Measurements from ENCODE around the gene KLRC3. TPM values are rescaled to one million over a fixed set of nuclear protein-coding genes. Genes with fewer than 3 reads are reported as not detected.
"Not testable (repeated sequence)": the region's sequence is repeated elsewhere in the genome, so short reads cannot be mapped to it uniquely, and the experiment has no call there.

Gene KLRC3
- total RNA-seq = not detected in 2 replicates
- not detected for polyA plus RNA-seq (2012)

DNA sequence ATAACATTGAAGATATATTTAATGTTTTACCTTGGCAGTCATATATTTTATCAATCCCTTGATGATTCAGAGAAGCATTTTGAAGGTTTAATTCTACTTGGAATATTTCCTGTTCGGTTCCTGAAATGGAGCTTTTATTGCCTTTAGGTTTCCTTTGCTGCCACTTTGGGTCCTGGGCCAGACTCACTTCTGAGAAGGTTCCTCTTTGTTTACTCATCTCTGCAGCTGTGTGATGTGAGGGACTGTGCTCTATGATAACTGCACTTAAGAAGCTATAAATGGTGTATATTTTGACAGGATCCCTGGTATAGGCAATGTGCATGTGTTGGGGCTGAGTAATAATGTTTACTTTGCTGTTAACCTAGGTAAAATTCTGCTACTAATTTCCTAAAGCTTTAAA lies at the start of gene KLRC3:
Gene KLRC3, minus strand, starts transcription at position 262 of the 400 bp plus-strand sequence. Its CDS starts 45 bp downstream, at position 217.
- not testable (repeated sequence) for DNase-seq (ENCODE audit: low read depth)

DNA sequence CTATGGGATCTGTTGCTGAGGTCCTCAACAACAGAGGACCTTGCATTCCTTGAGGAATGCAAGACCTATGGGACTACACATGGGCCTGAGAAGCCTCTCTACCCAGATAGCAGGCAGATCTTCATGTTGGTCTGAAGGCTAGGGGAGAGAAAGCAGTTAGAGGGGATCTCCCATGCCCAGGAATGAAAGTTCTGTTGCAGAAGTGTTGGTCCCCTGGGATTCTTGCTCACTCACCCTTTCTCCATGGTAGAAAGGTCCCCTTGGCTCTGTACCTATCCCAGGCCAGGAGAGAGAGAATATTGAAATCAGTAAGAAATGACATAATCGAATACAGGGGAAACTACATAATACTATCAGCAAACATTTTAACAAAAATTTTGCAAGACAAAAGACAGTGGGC lies 49.3 kb upstream of the KLRC3 start:
- DNase-seq (ENCODE audit: low read depth) = no peak

DNA sequence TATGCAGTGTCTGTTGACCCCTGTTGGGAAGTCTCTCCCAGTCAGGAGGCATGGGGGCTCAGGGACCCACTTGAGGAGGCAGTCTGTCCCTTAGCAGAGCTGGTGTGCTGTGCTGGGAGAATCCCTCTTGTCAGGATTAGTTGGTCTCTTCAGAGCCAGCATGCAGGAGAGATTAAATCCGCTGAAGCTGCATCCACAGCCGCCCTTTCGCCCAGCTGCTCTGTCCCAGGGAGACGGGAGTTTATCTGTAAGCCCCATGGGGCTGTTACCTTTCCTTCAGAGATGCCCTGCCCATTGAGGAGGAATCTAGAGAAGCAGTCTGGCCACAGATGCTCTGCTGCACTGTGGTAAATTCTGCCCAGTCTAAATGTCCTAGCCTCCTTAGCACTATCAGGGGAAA lies 45.9 kb upstream of the KLRC3 start:
- no peak for DNase-seq (ENCODE audit: low read depth)

DNA sequence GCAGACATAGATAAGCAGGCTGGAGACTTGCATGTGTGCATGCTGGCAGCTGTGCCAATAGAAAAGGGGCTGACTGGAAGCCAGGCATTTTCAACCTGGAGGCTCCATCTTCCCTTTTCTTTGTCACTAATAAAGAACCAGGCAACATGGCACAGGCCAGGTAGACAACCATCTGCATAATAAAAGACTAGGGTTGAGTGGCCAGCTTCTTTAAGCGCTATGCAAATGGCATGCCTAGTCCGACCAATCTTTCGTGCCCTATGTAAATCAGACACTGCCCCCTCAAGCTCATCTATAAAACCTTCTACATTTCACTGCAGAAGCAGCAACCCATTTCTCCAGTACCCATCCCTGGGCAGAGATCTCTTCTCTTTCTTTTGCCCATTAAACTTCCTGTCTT lies 37.4 kb upstream of the KLRC3 start:
- no peak for DNase-seq (ENCODE audit: low read depth)

DNA sequence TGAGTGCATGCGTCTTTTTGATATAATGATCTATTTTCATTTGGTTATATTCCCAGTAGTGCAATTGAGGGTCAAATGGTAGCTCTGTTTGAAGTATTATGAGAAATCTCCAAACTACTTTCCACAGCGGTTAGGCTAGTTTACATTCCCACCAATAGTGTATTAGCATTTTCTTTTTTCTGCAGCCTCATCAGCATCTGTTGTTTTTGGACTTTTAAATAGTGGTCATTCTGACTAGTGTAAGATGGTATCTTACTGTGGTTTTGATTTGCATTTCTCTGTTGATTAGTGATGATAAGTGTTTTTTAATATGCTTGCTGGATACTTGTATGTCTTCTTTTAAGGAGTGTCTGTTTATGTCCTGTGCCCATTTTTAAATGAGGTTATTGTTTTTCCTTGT lies 36.5 kb upstream of the KLRC3 start:
- no peak for DNase-seq (ENCODE audit: low read depth)

DNA sequence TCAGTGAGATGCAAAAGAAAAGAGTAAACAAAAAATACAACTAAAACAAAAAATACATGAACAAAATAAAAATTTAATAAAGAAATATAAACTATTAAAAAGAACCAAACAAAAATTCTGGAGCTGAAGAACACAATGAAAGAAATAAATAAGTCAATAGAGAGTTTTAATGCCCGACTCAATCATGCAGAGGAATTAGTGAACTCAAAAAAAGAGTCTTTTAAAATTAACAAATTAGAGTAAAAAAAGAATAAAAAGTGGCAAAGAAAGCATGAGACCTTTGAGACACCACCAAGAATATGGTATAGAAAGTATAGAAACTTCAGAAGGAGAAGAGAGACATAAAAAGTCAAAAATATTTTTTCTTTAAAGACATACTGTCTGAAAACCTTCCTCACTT lies 35.4 kb upstream of the KLRC3 start:
- DNase-seq (ENCODE audit: low read depth) = no peak

DNA sequence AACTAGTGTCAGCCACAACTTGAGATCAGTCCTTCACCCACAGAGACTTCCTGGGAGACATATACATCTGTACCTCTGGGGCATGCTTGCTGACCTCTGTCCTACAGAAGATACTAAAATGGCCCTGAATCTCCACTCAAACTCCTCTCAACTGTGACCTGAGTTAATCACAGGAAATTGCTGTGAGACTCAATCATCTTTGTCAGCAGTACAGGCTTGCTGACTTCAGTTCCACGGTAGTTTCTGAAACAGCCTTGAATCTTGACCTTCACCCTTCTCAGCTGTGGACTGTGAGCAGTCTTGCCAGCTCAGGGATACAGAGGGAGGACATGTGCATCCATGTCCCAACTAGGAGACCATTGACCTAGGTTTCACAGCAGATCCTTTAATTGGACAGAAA lies 34.1 kb upstream of the KLRC3 start:
- no peak for DNase-seq (ENCODE audit: low read depth)

DNA sequence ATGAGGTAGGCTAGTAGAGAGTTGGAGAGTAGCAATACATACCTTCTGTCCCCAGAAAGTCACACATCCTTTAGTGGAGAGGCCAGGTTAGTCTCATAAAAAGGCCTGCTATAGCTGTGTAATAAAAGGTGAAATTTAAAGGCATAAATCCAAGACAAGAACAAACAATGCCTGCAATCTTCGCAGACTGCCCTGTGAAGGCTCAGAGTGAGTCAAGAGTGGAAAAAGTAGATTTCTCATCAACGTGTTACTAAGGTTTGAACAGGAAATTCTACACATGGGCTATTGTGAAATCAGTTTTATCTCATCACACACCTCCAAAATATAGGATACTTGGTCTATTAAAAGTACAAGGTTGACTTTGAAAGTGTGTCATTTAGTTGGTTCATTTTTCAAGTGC lies 32.8 kb upstream of the KLRC3 start, which contains the start of gene KLRC1:
Gene KLRC1, minus strand, starts transcription at position 222 of the 400 bp plus-strand sequence. CDS start 2,221 bp downstream, outside the sequence.
- no peak for DNase-seq (ENCODE audit: low read depth)

DNA sequence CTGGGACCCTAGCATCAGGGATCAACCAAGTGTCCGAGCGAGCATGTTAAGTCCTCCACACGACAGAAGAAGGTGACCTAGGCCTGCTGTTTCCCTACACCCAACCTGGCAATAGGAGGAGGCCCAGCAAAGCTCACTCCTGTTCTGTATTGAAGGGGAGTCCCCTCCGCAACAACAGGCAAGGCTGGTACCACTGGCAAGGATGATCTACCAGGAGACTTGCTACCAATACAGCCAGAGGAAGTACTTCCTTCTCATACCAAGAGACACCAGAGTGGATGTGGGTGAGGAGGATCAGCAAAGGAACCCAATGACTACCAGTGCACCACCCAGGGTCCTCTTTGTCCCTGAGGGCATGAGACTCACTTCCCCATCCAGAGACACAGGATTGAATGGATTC lies 27.8 kb upstream of the KLRC3 start:
- DNase-seq (ENCODE audit: low read depth) = no peak

DNA sequence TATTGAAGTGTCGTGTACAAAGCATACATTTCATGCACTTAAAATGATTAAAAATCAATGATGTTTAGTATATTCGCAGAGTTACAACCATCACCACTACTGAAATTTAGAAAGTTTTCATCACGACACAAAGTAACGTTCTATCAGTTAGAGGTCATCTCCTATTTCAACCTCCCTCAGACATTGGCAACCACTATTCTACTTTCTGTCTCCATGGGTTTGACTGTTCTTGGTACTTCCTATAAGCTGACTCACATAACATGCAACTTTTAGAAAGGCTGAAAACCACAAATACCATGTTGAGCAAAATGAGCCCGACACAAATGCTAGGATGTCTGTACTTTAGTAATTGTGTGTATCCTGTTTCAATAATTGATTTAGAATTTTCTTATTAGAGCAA lies 25.7 kb upstream of the KLRC3 start:
- not testable (repeated sequence) for DNase-seq (ENCODE audit: low read depth)

DNA sequence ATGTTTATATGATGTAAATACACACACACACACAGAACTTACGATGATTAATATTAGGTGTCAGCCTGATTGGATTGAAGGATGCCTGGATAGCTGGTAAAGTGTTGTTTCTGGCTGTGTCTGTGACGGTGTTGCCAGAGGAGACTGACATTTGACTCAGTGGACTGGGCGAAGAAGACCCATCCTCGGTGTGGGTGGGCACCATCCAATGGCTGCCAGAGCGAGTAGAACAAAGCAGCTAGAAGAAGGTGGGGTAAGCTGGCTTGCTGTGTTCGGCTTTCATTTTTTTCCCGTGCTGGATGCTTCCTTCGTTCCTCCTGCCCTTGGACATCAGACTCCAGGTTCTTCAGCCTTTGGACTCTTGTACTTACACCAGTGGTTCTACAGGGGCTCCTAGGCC lies 20.7 kb upstream of the KLRC3 start:
- DNase-seq (ENCODE audit: low read depth) = not testable (repeated sequence)

DNA sequence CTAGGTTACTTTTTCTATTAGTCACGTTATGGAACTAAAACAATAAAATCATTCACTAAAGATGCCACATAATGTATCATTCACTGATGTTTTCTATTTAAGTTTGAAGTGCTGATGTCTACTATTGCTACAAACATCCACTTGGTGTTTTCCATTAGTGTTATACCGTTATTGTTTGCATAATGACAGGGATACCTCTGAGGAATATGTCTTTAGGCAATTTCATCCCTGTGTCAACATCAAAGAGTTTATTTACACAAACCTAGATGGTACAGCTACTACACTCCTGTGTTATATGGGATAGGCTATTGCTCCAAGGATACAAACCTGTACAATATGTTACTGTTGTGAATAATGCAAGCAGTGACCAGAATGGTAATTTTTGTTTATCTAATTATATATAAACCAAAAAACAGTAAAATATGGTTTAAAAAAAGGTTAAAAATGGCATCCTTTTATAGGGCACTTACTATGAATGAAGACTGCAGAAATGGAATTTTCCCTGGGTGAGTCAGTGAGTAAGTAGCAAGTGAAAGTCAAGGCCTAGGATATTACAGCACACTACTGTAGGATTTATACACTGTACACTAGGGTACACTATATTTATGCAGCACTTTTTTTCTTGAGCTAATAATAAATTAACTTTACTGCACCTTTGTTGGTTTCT lies 19.3 kb upstream of the KLRC3 start:
- not testable (repeated sequence) for DNase-seq (ENCODE audit: low read depth)

DNA sequence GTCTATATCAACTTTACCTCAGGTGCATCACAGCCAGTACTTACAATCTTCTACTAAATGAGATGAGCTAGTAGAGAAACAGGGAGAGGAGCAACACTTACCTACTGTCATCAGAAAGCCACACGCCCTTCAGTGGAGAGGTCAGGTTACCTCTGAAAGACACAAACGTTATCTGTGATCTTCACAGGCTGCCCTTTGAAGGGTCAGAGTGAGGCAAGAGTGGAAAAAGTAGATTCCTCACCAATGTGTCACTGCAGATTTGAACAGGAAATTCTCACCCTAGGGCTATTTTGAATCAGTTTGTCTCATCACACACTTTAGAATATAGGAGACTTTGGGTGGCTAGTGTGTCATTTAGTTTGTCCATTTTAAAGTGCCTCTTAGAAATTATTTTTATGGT lies 17.2 kb upstream of the KLRC3 start:
- not testable (repeated sequence) for DNase-seq (ENCODE audit: low read depth)

DNA sequence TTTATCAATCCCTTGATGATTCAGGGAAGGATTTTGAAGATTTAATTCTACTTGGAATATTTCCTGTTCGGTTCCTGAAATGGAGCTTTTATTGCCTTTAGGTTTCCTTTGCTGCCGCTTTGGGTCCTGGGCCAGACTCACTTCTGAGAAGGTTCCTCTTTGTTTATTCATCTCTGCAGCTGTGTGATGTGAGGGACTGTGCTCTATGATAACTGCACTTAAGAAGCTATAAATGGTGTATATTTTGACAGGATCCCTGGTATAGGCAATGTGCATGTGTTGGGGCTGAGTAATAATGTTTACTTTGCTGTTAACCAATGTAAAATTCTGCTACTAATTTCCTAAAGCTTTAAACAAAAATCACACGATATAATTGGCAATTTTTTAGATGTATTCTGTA lies 15.4 kb upstream of the KLRC3 start, which contains the start of gene KLRC2:
Gene KLRC2, minus strand, starts transcription at position 195 of the 400 bp plus-strand sequence. Its CDS starts 24 bp downstream, at position 171.
- peak; percentile 15 for DNase-seq (ENCODE audit: low read depth)

DNA sequence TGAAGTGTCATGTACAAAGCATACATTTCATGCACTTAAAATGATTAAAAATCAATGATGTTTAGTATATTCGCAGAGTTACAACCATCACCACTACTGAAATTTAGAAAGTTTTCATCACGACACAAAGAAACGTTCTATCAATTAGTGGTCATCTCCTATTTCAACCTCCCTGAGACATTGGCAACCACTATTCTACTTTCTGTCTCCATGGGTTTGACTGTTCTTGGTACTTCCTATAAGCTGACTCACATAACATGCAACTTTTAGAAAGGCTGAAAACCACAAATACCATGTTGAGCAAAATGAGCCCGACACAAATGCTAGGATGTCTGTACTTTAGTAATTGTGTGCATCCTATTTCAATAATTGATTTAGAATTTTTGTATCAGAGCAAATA lies 10.2 kb upstream of the KLRC3 start:
- not testable (repeated sequence) for DNase-seq (ENCODE audit: low read depth)

DNA sequence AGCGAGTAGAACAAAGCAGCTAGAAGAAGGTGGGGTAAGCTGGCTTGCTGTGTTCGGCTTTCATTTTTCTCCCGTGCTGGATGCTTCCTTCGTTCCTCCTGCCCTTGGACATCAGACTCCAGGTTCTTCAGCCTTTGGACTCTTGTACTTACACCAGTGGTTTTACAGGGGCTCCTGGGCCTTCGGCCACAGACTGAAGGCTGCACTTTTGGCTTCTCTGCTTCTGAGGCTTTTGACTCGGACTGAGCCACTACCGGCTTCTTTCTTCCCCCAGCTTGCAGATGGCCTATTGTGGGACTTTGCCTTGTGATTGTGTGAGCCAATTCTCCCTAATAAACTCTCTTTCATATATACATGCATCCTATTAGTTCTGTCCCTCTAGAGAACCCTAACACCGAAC lies 5.5 kb upstream of the KLRC3 start:
- DNase-seq (ENCODE audit: low read depth) = not testable (repeated sequence)

DNA sequence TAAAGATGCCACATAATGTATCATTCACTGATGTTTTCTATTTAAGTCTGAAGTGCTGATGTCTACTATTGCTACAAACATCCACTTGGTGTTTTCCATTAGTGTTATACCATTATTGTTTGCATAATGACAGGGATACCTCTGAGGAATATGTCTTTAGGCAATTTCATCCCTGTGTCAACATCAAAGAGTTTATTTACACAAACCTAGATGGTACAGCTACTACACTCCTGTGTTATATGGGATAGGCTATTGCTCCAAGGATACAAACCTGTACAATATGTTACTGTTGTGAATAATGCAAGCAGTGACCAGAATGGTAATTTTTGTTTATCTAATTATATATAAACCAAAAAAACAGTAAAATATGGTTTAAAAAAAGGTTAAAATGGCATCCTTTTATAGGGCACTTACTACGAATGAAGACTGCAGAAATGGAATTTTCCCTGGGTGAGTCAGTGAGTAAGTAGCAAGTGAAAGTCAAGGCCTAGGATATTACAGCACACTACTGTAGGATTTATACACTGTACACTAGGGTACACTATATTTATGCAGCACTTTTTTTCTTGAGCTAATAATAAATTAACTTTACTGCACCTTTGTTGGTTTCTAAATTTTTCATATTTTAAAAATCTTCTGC lies 4.0 kb upstream of the KLRC3 start:
- not testable (repeated sequence) for DNase-seq (ENCODE audit: low read depth)

DNA sequence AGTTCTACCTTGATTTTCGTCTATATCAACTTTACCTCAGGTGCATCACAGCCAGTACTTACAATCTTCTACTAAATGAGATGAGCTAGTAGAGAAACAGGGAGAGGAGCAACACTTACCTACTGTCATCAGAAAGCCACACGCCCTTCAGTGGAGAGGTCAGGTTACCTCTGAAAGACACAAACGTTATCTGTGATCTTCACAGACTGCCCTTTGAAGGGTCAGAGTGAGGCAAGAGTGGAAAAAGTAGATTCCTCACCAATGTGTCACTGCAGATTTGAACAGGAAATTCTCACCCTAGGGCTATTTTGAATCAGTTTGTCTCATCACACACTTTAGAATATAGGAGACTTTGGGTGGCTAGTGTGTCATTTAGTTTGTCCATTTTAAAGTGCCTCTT lies 1.8 kb upstream of the KLRC3 start:
- not testable (repeated sequence) for DNase-seq (ENCODE audit: low read depth)

DNA sequence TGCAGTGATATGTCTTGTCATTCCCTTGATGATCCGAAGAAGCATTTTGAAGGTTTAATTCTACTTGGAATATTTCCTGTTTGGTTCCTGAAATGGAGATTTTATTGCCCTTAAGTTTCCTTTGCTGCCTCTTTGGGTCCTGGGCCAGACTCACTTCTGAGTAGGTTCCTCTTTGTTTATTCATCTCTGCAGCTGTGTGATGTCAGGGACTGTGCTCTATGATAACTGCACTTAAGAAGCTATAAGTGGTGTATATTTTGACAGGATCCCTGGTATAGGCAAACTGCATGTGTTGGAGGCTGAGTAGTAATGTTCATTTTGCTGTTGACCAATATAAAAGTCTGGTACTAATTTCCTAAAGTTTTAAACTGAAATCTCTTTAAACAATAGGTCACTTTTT lies 11.0 kb downstream of the KLRC3 start, which contains the start of gene KLRC4:
Gene KLRC4, minus strand, starts transcription at position 366 of the 400 bp plus-strand sequence. Its CDS starts 182 bp downstream, at position 184.
- peak; percentile 3 for DNase-seq (ENCODE audit: low read depth)

DNA sequence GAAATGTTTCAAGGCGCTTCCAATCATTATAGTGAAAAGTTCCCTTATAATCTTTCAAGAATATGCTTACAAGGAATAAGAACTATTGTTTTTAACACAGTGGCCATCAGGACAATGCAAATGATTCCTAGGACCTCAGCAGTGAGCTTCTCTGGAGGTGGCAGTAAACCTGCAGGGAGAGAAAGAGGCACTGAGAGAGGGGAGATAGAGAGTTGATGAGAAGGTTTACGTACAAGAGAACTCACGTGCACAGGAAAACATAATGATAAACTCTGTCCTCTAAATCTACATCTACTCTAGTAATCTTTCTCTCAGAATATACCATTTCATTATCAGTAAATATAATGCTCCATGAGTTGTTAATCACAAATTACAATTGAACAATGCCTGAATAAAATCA lies 11.6 kb downstream of the KLRC3 start:
- no peak for DNase-seq (ENCODE audit: low read depth)

DNA sequence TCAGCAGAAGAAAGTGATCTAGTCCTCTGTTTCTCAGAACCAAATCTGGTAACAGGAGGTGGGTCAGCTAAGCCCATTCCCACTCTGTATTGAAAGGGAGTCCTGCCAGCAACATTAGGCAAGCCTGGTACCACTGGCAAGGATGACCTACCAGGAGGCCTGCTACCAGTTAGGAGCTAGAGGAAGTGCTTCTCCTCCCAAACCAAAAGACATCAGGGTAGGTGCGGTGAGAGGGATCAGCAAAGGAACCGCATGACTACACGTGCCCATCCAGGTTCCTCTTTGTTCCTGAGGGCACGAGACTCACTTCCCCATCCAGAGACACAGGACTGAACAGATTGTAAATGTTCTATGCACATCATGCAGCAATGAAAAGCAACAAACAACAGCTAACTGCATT lies 13.7 kb downstream of the KLRC3 start:
- DNase-seq (ENCODE audit: low read depth) = no peak

DNA sequence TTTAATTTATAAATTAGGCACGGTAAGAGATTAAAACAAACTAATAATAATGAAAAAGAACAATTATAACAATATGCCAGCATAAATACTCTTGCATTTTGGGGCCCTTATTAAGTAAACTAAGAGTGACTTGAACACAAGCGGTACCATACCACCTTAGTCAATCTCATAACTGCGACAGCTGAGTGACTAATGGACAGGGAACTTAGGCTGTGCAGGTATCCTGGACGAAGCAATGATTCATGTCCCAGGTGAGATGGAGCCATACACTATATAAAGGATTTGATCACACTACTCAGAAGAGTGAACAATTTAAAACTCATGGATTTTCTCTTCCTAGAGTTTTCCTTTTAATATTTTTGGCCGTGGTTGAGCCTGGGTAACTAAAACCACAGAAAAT lies 15.1 kb downstream of the KLRC3 start:
- DNase-seq (ENCODE audit: low read depth) = no peak

DNA sequence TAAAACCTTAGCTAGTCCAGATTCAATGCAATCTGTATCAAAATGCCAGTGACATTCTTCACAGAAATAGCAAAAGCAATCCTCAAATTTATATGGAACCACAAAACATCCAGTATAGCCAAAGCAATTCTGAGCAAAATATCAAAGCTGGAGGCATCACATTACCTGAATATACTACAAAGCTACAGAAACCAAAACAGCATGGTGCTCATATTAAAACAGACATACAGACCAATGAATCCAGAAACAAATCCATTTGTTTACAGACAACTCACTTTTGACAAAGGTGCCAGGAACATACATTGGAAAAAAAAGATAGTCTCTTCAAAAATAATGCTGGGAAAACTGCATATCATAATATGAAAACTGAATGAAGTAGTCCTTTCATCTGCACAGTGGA lies 15.6 kb downstream of the KLRC3 start:
- DNase-seq (ENCODE audit: low read depth) = no peak

Data from myocyte (in vitro differentiated cells).